ENCODE results near the gene ANKFN1.

Gene ANKFN1

GRCh38 chr17:56171186-56171959, 18.1 kb downstream of the ANKFN1 start:
- H3K4me3 ChIP-seq (replicated peaks; ENCODE audit: low read depth, low read length), result no peak overlapping the region
- no peak for TF ChIP-seq CTCF (IDR thresholded peaks at IDR 0.05; ENCODE audit: low read depth, low read length, missing control alignments)
- DNase-seq (ENCODE audit: extremely low read depth, low read depth), result no peak

GRCh38 chr17:56172517-56172982, 19.3 kb downstream of the ANKFN1 start:
- no peak for DNase-seq (ENCODE audit: extremely low read depth, low read depth)
- no peak overlapping the region for H3K4me3 ChIP-seq (replicated peaks; ENCODE audit: low read depth, low read length)

GRCh38 chr17:56173026-56173425, 19.8 kb downstream of the ANKFN1 start:
- TF ChIP-seq CTCF (IDR thresholded peaks at IDR 0.05; ENCODE audit: low read depth, low read length, missing control alignments), result no peak
- DNase-seq (ENCODE audit: extremely low read depth, low read depth), result no peak
- H3K4me3 ChIP-seq (replicated peaks; ENCODE audit: low read depth, low read length), result no peak overlapping the region

More at GRCh38 chr17:56172517-56172982, 19.3 kb downstream of the ANKFN1 start:
- TF ChIP-seq CTCF (IDR thresholded peaks at IDR 0.05; ENCODE audit: low read depth, low read length, missing control alignments), result no peak

- TF ChIP-seq CTCF (IDR thresholded peaks at IDR 0.05; ENCODE audit: low read depth, low read length, missing control alignments), result no peak
- no peak for DNase-seq (ENCODE audit: extremely low read depth, low read depth)
- no peak overlapping the region for H3K4me3 ChIP-seq (replicated peaks; ENCODE audit: low read depth, low read length)
These were observed 20.9 kb downstream of the ANKFN1 start for GRCh38 chr17:56173958-56174835.

- no peak for DNase-seq (ENCODE audit: extremely low read depth, low read depth)
- no peak overlapping the region for H3K4me3 ChIP-seq (replicated peaks; ENCODE audit: low read depth, low read length)
- no peak for TF ChIP-seq CTCF (IDR thresholded peaks at IDR 0.05; ENCODE audit: low read depth, low read length, missing control alignments)
These were observed 22.2 kb downstream of the ANKFN1 start for GRCh38 chr17:56175299-56175955.

- no peak overlapping the region for H3K4me3 ChIP-seq (replicated peaks; ENCODE audit: low read depth, low read length)
- TF ChIP-seq CTCF (IDR thresholded peaks at IDR 0.05; ENCODE audit: low read depth, low read length, missing control alignments), result no peak
- no peak for DNase-seq (ENCODE audit: extremely low read depth, low read depth)
These were observed 22.8 kb downstream of the ANKFN1 start for GRCh38 chr17:56176091-56176490.
